ENCODE results near the gene GSG1L2.

DNA sequence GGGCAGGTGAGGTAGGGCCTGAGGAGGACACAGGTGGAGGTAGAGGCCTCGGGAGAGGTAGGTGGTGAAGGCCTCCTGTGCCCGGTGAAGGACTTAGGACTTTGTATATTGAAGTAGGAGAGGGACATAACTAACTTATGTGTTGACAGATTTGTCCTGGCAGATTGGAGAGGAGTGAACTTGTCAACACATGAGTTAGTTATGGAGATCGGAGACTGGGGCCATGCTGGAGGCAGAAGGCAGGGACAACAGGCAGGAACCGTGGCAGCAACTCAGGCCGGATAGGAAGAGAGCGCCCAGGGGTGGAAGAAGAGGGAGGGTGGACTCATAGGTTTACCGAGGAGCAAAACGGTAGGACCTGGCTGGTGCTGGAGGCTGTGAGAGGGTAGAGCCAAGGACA, 22.3 kb upstream of the GSG1L2 start:
- TF ChIP-seq, protein P1, sequence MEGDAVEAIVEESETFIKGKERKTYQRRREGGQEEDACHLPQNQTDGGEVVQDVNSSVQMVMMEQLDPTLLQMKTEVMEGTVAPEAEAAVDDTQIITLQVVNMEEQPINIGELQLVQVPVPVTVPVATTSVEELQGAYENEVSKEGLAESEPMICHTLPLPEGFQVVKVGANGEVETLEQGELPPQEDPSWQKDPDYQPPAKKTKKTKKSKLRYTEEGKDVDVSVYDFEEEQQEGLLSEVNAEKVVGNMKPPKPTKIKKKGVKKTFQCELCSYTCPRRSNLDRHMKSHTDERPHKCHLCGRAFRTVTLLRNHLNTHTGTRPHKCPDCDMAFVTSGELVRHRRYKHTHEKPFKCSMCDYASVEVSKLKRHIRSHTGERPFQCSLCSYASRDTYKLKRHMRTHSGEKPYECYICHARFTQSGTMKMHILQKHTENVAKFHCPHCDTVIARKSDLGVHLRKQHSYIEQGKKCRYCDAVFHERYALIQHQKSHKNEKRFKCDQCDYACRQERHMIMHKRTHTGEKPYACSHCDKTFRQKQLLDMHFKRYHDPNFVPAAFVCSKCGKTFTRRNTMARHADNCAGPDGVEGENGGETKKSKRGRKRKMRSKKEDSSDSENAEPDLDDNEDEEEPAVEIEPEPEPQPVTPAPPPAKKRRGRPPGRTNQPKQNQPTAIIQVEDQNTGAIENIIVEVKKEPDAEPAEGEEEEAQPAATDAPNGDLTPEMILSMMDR (IDR thresholded peaks at IDR 0.05), result no peak
- no peak for TF ChIP-seq EZH2phosphoT487 (IDR thresholded peaks at IDR 0.05)
- no peak for TF ChIP-seq EZH2 (IDR thresholded peaks at IDR 0.05)

Data from neural progenitor cell (in vitro differentiated cells).